HepG2 (cell line): ENCODE results near the gene UNC5CL. TPM values are rescaled to one million over a fixed set of nuclear protein-coding genes. Genes with fewer than 3 reads are reported as not detected.

Experiments used
- BCLAF1 ChIP-seq: fragments of 450-650 bp; IDR thresholded peaks from 2 replicates; pipeline ENCODE4 v1.6.1; 2017; ENCODE audit warnings: mild to moderate bottlenecking
- CHCHD3 ChIP-seq: sonication (generic); formaldehyde crosslinking; IDR thresholded peaks from 2 replicates; pipeline ENCODE4 v1.8.0; 2022; ENCODE audit warnings: mild to moderate bottlenecking, missing genetic modification reagents, moderate library complexity
- HHEX ChIP-seq: IDR thresholded peaks from 2 replicates; pipeline ENCODE4 v1.6.1; 2016; ENCODE audit warnings: control low read depth
- HNF1A ChIP-seq, 2 experiments: sonication (generic) in 1 of 2; formaldehyde crosslinking in 1 of 2; IDR thresholded peaks; 2 replicates each; pipeline versions ENCODE4 v1.4.0 to v1.6.1; 2016 to 2020; ENCODE audit warnings: borderline replicate concordance in 1 of 2, low read depth in 1 of 2, mild to moderate bottlenecking in 1 of 2, missing genetic modification reagents in 1 of 2
- MTF2 ChIP-seq: sonication (generic); formaldehyde crosslinking; IDR thresholded peaks from 2 replicates; pipeline ENCODE4 v1.5.0; 2020; ENCODE audit warnings: missing genetic modification reagents, borderline replicate concordance
- MXD3 ChIP-seq: IDR thresholded peaks from 2 replicates; pipeline ENCODE4 v1.6.1; 2016; ENCODE audit warnings: mild to moderate bottlenecking, missing biosample characterization, missing genetic modification reagents
- PRDM15 ChIP-seq: sonication (generic); formaldehyde crosslinking; IDR thresholded peaks from 2 replicates; pipeline ENCODE4 v1.4.0; 2020; ENCODE audit warnings: missing genetic modification reagents
- RELA ChIP-seq: sonication (generic); formaldehyde crosslinking; IDR thresholded peaks from 2 replicates; pipeline ENCODE4 v1.4.0; 2020; ENCODE audit warnings: missing genetic modification reagents
- REST ChIP-seq, 2 experiments: IDR thresholded peaks; 2 replicates each; pipeline ENCODE4 v1.6.1; 2011 to 2012; ENCODE audit warnings: low read length in 2 of 2, borderline replicate concordance in 1 of 2, low read depth in 1 of 2, mild to moderate bottlenecking in 1 of 2, moderate library complexity in 1 of 2
- ZEB1 ChIP-seq: IDR thresholded peaks from 2 replicates; pipeline ENCODE4 v1.6.1; 2012; ENCODE audit warnings: mild to moderate bottlenecking, low read depth, inconsistent platforms; ENCODE audit not compliant: insufficient replicate concordance
- ZNF224 ChIP-seq: sonication (generic); formaldehyde crosslinking; IDR thresholded peaks from 2 replicates; pipeline ENCODE4 v1.5.0; 2020; ENCODE audit warnings: mild to moderate bottlenecking, missing genetic modification reagents
- ZNF704 ChIP-seq: sonication (generic); formaldehyde crosslinking; IDR thresholded peaks from 2 replicates; pipeline ENCODE4 v1.8.1; 2023; ENCODE audit warnings: mild to moderate bottlenecking, inconsistent platforms, moderate library complexity, missing genetic modification reagents, borderline replicate concordance
- ZNF792 ChIP-seq: IDR thresholded peaks from 2 replicates; pipeline ENCODE4 v1.6.1; 2016
- polyA plus RNA-seq, 8 experiments: library from polyadenylated mRNA; depleted of rRNA in 3 of 8; stranded (reverse) in 7 of 8; unstranded in 1 of 8; fragments of >200 nt; fragmentation: Illumina TruSeq in 4 of 8; extraction: Trizol in 4 of 8; gene quantifications; 2 replicates each; pipeline versions ENCODE4 v1.2.1 to v1.2.3, GENCODE V29; 2011 to 2016; ENCODE audit warnings: low read depth in 4 of 8, missing spikeins in 1 of 8, mixed read lengths in 1 of 8; ENCODE audit not compliant: insufficient read depth in 1 of 8
- total RNA-seq, 5 experiments: library from RNA; depleted of rRNA; stranded (reverse); fragments of >200 nt; fragmentation: Illumina TruSeq; extraction: Trizol; gene quantifications; 2 replicates each; pipeline ENCODE4 v1.2.3, GENCODE V29; 2016; ENCODE audit warnings: low read depth in 1 of 5

UNC5CL gene
- total and polyA plus RNA-seq, 2 of the 13 experiments (the other 11 are each of a cell fraction or from before 2014, with no cell fraction given) = 2.4 to 2.5 TPM

GRCh38 chr6:40999569-40999968 lies 39.5 kb downstream of the UNC5CL start (continued):
- TF ChIP-seq PRDM15 (CRISPR knock-in tag) (no peak), HNF1A (IDR thresholded peaks at IDR 0.05; ENCODE audit: low read depth) (no peak), HNF1A (CRISPR knock-in tag; IDR thresholded peaks at IDR 0.05; ENCODE audit: borderline replicate concordance) (no peak), ZNF224 (CRISPR knock-in tag) (no peak), CHCHD3 (CRISPR knock-in tag) (no peak), RELA (CRISPR knock-in tag) (no peak), HHEX (no peak), BCLAF1 (no peak), ZEB1 (no peak), MTF2 (CRISPR knock-in tag) (no peak), ZNF704 (CRISPR knock-in tag) (no peak), MXD3 (CRISPR knock-in tag) (no peak), ZNF792 (CRISPR knock-in tag) (0 out of 2 replicates have a peak, but pooled peaks have one; percentile 42), REST (IDR thresholded peaks at IDR 0.05; ENCODE audit: borderline replicate concordance in 1 of 2, low read depth in 1 of 2, low read length in 2 of 2) (no peak)
